Right renal cortex interstitium (tissue), 3 donors: ENCODE measurements around the gene BCKDK. TPM values are rescaled to one million over a fixed set of nuclear protein-coding genes. Genes with fewer than 3 reads are reported as not detected.
"Not testable (repeated sequence)": the region's sequence is repeated elsewhere in the genome, so short reads cannot be mapped to it uniquely, and the experiment has no call there.

ENCODE experiments used
- DNase-seq, 3 donors: peaks; one replicate each; pipeline ENCODE4 v3.0.0-alpha.2; 2013; ENCODE audit warnings: low read depth in 3 of 3, low spot score in 2 of 3
- polyA plus RNA-seq, 3 donors: library from polyadenylated mRNA; unstranded; fragments of 120-200 nt; gene quantifications; one replicate each; pipeline ENCODE4 v1.2.1, GENCODE V29; 2013; ENCODE audit not compliant: insufficient read length in 3 of 3

The BCKDK gene
- polyA plus RNA-seq, 3 donors: 32.4 to 37.6 (median 35.1) TPM

GRCh38 chr16:31118223-31119155 is 10.3 kb downstream of the BCKDK start:
- no peak for DNase-seq

- no peak for DNase-seq
These were observed 11.9 kb downstream of the BCKDK start for GRCh38 chr16:31120129-31120528.

GRCh38 chr16:31125844-31126243 is 17.7 kb downstream of the BCKDK start:
- no peak for DNase-seq

- DNase-seq: no peak
These were observed 19.0 kb downstream of the BCKDK start for GRCh38 chr16:31127182-31127581.

GRCh38 chr16:31128711-31129567 is 20.8 kb downstream of the BCKDK start:
- no peak for DNase-seq

GRCh38 chr16:31129568-31130335 is 21.6 kb downstream of the BCKDK start:
- DNase-seq: no peak

GRCh38 chr16:31130336-31130891 is 22.2 kb downstream of the BCKDK start:
- no peak for DNase-seq

- DNase-seq: no peak
These were observed 22.7 kb downstream of the BCKDK start for GRCh38 chr16:31130899-31131298.

- no peak for DNase-seq
These were observed 23.2 kb downstream of the BCKDK start for GRCh38 chr16:31131416-31131815.

GRCh38 chr16:31131841-31132271 is 23.7 kb downstream of the BCKDK start:
- no peak for DNase-seq

GRCh38 chr16:31132303-31132979 is 24.3 kb downstream of the BCKDK start:
- no peak for DNase-seq

- DNase-seq: no peak
These were observed 24.9 kb downstream of the BCKDK start for GRCh38 chr16:31133046-31133501.

- no peak for DNase-seq
These were observed 25.9 kb downstream of the BCKDK start for GRCh38 chr16:31134091-31134571.

- DNase-seq: no peak
These were observed 26.7 kb downstream of the BCKDK start for GRCh38 chr16:31134625-31135534.

- DNase-seq: no peak
These were observed 27.5 kb downstream of the BCKDK start, which contains the start of gene PRSS8 for GRCh38 chr16:31135535-31136286. TSS of gene PRSS8 (minus strand) at chr16:31135727. CDS start at chr16:31135498, 229 bp downstream.

GRCh38 chr16:31136287-31136662 is 28.1 kb downstream of the BCKDK start:
- DNase-seq: no peak

- DNase-seq: not testable (repeated sequence)
These were observed 28.8 kb downstream of the BCKDK start for GRCh38 chr16:31136822-31137499.
